DLD1 (cell line): Measurements from ENCODE around the gene ART4.

Experiments used
- in situ Hi-C: cut with HindIII; loops from 2 replicates; pipeline ENCODE4 v1.10.0; 2017; ENCODE audit warnings: low sequenced_read_pairs

Gene ART4

DNA sequence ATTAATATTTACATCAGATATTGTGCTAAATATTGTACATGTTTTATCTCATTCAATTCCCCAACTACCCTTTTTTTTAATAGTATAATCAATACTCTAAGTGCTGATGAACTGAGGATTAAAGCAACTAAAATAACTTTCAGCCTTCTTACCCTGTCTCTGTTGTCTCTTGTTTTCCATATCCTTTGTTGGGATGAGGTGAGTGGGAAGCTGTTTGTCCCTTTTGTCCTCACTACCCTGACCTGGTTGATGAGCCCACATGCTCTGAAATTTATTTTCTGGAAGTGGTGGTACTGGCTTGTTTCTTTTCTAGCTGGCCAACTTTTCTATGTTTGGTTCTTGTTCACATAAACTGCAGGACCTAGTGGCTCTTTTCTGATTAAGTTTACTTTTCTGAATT is 9.6 kb upstream of the ART4 start:
- in situ Hi-C loops = no loop called here

DNA sequence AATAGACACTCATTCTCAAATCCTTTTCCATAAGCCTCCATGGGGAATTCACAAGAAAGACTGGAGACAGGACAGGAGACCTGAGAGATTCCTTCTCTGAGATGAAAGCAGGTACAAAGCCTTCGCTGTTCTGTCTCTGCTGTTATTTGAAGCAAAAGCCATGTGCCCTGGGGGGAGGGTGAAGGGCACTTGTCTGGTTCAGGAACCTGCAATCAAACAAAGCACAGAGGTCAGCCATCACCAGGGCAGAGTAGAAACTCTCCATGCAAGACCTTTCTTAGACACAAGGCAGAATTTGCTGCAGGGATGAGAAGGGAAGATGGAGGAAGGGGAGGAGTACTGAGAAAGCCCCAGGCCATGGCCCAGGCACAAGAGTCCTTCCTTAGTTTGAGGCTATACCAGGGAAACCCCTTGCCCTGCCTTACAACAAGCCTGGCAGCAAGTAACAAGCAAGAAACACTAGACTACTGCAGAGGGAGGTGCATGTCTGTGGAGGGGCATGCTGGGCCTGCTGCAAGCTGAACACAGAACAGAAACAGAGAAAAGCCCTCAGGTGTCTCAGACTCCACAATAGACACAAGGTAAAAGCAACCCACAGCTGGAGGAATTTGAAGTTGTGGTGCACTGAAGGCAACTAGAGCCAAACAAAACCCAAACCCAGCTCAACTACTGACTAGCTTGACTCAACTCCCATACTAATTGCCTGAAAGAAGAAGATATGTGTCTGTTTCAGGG is 7.8 kb upstream of the ART4 start:
- in situ Hi-C loops = no loop called here

DNA sequence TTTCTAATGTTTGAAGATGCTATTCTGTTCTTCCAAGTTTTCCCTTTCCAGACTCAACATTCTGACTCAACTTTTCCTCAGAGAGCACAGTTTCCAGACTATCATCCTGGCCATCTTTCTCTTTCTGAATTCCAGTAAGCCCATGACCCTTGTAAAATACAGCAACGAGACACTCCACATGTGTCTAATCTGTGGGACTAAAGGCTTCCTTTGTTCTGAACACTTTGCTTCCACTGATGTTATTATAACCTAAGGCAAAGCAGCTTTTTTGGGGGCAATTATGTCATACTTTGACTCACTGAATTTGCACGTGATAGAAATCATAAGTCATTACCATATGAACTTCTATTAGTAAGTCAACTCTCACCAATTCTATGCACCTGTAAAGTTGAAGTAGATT is 6.3 kb upstream of the ART4 start:
- in situ Hi-C loops = no loop called here

DNA sequence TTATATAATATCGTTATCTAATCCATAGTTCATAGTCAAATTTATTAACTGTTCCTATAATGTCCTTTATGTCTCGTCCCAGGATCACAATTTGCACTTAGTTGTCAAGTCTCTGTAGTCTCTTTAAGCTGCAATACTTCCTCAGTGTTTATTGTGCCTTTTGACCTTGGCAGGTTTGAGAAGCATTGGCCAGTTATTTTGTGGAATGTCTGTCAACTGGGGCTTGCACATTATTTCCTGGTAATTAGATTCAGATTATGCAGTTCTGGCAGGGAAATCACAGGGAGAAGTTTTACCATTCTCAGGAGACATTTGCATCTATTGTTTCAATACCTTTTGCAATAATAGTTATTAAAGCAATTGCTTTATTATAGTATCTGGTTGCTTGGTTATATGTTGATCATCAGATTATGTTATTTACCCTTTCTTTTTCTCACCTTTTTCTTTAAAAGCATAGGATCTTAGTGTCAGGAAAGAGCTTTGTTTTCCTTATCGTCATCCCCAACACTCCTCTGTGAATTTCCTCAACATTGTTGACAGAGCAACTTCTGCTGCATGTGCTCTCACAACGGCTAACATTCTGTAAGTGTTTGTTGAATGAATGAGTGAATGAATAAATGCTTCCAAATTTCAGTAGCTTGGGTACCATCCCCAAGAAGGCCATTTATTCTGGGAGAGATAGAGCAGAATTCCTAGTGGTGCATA is 3.7 kb upstream of the ART4 start:
- in situ Hi-C loops = no loop called here

DNA sequence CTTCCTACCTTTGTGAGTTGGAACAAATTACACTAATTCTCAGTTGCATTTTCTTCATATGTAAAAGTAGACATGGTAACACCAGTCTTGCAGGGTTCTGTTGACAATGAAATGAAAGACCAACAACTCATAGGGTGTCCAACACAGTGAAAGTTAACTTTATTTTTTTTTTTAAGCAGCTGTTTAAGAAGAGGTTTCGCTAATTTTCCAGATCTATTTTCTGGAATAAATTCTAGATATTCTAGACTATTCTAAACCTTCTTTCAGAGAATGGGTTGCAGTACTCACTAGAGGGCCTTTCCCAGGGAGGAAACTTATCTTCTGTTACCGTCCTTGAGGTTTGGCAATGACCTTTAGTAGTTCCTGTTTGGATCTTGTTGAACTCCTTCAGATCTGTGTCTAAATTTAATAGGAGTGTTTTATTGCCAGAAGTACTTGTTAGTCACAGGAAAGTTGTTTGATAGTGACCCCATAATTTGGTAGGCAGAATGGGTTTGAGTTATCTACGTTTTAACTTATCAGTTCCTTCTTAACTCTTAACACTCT is 2.8 kb upstream of the ART4 start:
- in situ Hi-C loops = no loop called here

DNA sequence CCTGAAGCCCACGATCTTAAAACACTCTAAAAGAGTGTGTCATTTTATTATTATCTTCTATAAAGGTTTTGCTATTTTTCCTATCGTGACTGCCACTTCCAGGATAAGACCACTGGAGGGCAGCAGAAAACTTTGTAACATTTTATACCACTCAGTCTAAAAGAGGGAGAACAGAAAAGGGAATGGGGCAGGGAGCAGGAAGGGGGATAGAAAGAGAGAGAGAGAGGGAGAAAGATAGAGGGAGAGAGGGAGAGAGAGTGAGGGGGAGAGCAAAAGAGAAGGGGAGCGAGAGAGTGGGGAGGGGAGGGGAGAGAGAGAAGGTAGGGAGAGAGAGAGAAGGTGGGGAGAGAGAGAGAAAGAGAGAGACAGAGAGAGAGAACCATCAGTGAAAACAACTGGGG is 2.0 kb upstream of the ART4 start:
- in situ Hi-C loops = no loop called here

DNA sequence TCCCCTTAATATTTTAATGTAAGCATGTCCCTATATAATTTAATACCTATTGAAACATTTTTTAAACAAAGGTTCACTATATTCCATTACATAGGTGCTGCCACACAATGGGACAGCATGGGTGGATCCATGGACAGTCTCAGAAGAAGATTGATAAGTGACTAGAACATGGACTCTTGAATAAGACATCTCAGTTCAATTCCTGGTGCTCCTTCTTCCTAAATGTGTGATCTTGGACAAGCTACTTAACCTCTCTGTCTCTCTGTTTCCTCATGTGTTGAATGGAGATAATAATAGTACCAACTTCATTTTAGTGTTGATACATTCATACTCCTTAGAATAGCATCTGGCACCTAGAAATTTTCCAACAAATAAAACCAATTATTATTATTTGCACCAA is 1.1 kb upstream of the ART4 start:
- in situ Hi-C loops = no loop called here

DNA sequence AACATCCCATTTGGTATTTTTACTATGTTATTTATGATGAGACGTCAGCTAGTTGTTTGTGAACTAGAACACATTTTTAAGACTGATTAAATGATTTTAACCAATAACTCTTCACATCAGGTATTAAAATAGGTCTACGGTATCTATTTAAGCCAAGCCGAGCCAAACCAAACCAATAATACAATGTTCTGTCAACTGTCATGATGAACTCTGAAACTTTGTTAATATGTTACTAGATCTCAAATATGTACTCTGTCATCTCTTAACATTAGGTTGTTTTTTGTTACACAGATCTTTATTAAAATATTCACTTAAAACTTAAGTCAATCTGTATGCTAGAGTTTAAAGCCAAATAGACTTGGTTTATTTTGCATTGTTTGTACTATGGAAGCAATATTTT is 1.0 kb downstream of the ART4 start:
- in situ Hi-C loops = no loop called here

DNA sequence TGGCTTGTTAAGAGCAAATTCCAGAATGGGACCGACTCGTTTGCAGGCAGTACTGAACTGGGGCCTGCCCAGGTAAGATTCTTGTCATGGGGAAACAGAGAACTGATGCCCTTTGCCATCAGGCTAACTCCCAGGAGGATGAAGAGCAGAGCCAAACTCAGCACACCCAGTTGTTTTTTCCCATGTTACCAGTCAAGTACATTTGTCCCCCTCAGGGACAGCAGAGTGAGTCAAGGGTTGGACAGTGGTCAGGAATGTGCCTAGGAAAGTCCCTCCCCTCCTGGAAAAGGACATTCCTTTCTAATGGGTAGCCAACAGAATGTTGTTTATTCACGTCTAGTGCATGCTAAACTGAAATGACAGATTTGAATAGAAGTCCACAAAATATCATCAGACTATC is 1.6 kb downstream of the ART4 start:
- in situ Hi-C loops = no loop called here

DNA sequence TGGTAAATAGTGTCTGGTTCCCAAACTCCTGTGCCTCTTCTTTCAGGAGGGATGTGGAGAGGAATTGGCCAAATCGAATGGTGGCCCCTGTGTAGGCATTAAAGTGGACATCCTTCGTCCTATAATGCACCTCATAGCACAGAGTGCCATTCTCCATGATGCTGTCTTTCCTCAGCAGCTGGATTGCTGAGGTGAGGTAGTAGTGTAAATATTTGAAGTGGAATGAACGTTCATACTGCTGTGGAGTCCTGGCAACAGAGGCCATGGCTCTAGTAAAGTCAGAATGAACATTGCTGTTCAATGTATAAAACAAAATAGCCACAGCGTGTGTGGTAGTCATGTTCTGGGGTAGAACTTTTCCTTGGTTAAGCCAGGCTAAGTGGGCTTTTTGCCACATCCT is 2.7 kb downstream of the ART4 start:
- in situ Hi-C loops = no loop called here

DNA sequence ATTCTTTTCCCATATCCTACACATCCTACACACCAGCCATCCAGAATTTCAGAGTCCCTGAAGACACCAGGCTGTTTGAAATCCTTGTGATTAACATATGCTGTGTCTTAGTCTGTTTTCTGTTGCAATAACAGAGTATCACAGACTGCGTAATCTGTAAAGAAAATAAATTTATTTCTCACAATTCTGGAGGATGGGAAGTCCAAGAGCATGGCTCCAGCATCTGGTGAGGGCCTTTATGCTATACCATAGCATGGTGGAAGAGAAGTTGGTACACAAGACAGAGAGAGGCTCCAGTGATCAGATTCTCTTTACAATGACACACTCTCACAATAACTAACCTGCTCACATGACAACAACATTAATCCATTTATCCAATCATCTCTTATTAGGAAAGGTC is 4.1 kb downstream of the ART4 start:
- in situ Hi-C loops = loop anchor here (5.0 to 10.0 kb wide), 2 partner anchors 82 to 104 kb away; no protein-coding TSS in a partner anchor

DNA sequence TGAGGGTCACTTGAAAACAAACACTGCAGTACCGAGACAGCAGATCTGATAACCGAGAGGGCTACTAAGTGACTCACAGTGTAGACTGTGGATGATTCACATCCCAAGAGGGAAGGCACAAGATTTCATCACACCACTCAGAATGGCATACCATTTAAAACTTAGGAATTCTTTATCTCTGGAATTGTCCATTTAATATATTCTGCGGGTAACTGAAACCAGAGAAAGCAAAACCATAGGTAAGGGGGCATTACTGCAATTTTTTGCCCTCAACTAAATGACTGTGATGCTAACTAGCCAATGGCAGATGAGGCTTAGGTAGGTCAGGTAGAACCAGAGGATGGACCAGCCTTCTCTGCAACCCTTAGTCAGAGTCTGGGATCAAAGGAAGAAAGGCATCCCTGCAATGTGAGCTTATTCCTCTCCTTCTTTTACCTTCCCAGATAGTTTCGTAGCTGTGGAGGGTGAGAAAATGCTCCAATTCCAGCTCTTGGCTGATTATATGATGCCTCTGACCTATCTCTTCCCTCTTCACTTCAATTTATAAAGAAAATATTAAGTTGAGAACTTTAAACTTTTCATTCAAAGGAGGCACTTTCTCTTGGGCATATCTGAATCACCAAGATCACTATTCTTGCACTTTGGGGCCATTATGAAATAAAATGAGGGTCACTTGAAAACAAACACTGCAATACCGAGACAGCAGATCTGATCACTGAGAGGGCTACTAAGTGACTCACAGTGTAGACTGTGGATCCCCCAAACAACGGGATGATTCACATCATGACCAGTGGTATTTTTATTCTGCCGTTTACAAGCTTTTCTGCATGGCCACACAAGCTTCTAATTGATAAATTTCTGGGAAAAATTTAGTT is 6.8 kb downstream of the ART4 start:
- in situ Hi-C loops = loop anchor here (5.0 to 10.0 kb wide), 2 partner anchors 79 to 102 kb away; no protein-coding TSS in a partner anchor

DNA sequence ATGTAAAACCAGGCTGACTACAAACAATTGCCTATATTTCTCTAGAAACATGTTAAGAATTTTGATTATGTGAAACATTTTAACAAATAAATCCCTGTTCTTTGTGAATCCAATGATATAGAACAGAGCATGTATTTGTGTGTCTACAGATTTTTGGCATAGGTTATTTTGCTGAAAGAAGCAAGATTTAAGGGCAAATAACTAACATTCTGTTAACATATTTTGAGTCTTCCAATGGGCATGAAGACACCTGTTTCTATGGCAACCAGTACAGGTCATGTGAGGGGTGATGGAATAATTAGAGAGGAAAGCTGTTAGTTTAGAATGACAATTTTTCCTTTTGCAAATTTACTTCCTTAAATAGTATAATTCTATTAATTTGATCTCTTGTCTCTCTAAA is 8.8 kb downstream of the ART4 start:
- in situ Hi-C loops = loop anchor here (10.0 kb wide), 1 partner anchor 100 kb away; no protein-coding TSS in a partner anchor

DNA sequence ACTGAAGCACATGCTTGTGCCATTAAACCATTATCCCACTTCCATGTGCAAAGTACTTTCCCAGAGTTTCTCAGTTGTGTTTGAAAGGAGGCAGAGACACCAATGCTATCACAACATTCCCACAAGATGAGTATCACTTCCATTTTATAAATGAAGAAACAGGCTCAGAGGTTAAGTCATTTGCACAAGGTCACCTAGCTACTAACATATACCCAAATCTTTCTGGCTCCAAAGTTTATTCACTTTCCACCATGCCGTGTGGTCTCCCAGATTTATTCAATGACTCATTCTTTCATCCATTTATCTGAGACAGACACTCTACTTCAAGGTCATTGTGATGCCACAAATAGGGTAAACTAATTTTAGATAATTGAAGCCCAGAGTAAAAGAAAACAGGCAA is 9.4 kb downstream of the ART4 start:
- in situ Hi-C loops = loop anchor here (10.0 kb wide), 1 partner anchor 99 kb away; no protein-coding TSS in a partner anchor

DNA sequence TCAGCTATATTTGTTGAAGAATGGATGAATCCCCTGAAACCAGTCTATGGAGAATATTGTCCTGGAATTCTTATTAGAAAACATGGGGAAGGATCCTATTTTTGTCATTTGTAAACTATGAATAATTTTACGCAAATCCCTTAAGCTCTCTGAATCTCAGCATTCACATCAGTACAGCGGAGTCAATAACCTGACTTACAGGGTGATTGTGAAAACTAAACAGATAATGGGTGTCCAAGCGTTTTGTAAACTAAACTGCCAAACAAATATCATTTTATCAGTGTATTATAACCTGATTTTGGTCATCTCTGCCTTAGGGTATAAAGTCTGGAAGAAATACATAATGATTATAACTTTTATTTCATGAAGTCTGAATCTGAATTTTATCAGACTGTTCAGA is 10.0 kb downstream of the ART4 start:
- in situ Hi-C loops = loop anchor here (10.0 kb wide), 1 partner anchor 99 kb away; no protein-coding TSS in a partner anchor

DNA sequence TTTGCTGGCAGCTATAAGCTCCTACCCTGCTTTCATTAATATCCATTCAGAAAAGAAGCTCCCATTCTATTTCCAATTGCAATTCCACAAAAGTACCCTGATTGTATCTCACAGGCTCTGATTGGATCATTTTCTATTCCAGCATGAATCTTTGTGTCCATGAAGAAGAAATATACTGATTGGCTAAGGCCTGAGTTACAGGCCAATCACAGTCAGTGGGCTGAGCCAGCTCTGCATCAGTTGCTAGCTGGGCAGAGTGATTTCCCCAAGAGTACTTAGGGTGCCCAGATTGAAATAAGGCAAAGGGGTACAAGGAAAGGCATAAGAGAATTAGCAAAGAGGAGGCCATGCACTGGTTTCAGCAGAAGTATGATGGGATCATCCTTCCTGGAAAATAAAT is 14.4 kb downstream of the ART4 start:
- in situ Hi-C loops = no loop called here

DNA sequence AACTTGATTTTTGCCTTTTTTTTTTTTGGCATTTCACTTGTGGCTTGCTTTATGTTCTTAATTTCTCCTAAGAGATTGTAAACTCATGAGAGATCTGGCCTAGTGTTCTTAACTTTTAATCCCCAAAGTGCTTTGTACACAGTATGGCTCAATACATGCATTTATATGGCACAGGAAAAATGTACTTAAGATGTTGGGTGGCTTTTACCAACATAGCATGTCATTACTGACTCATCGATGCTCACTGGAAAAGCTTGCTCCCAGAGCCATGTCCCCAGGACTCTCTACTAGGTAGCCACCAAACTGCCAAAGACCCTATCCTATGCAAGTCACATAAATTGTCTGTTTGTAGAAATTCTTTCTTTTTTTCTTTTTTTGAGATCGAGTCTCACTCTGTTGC is 16.3 kb downstream of the ART4 start:
- in situ Hi-C loops = no loop called here

DNA sequence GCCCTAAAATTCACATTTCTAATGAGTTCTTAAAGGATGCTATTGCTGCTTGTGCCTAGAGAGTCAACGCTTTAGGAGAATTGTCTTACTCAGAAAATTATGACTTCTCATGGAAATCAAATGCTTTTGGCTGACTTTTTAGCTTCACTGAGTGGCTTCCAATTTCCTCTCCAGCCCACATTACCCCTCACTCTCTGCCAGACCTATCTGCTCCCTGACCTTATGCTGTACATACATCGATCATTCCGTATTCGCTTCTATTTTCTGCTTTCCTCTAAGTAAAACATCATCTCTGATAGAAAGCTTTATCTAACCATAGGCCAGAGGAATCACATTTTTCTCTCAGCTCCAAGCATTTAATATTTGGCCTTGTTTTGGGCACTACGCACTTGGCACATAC is 16.8 kb downstream of the ART4 start:
- in situ Hi-C loops = no loop called here

DNA sequence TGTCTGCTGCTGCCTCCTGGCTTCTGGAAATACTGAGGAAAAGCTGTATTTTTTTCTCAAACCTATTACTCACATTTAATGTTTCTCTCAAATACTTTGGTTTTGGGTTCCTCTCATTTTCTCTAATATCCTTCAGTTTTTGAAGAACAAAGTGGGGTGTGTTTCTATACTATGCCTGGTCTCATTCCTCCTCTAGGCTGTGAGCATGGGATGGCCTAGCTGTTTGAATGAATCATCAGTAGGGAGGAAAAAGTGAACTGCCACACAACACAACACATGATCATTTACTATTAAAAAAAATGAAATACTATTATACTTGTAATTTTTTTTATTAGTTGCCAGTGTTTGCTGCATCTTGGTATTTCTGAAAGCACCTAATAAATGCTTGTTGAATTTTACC is 18.1 kb downstream of the ART4 start:
- in situ Hi-C loops = no loop called here

DNA sequence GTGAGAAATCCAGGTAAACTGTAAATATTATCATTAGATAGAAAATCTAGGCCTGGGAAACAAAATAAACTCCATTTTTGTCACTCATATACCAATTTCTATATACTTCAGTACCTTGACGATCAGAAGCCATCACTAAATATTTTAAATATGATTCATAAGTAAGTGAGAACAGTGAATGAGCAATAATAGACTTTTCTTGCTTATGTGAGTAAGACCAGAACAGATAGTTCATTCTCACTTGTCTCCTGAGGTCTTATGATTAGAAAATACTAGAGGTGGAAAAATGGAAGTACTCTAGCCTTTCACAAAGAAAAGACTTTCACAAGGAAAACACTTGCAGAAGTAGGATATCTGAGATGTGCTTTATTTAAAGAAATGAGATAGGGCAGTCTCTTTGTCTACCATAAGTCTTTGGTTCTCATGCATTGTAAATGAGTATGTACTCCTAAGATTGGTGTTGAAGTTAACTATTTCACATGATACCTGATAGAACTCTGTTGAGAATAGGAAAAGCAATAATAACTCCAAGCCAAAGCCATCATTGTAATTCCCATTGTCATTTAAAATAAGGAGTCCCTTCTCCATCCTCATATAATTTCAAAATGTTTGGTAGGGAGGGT is 19.2 kb downstream of the ART4 start:
- in situ Hi-C loops = no loop called here

DNA sequence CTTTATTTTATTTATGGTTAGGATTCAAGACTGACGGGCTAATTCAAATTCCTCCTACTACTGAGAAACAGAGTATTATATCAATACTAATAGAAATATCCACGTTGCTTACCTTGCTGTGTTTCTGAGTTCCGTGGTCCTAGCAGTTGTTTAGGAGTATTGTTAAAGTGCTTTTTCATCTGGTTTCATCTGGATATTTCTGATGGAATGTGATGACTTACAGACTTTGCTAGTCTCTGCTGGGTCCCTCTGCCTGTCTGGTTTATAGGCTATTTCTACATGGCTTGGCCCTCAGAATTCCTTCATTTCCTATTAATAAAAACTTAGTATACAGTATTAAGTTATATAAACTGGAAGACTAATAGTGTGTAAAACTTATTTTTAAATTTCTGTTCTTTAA is 29.3 kb downstream of the ART4 start, which contains the start of gene SMCO3:
TSS of gene SMCO3 (minus strand) at position 169 of the 400 bp plus-strand sequence. CDS start 7,502 bp downstream, outside the sequence.
- in situ Hi-C loops = no loop called here
